Endodermal cell (in vitro differentiated cells): ENCODE measurements around the gene CLEC4E. TPM values are rescaled to one million over a fixed set of nuclear protein-coding genes. Genes with fewer than 3 reads are reported as not detected.
A peak's percentile ranks its signal among the peaks of the same experiment; 100 is the strongest.

ENCODE experiments used
- DNase-seq: peaks from one replicate; pipeline ENCODE4 v3.0.0-alpha.2; 2017
- H3K27ac ChIP-seq: 2 replicates; pipeline ENCODE4 v1.5.1; 2013; ENCODE audit warnings: mild to moderate bottlenecking, low read depth, low read length, moderate library complexity
- H3K27me3 ChIP-seq: 2 replicates; pipeline ENCODE4 v1.6.1; 2013; ENCODE audit warnings: mild to moderate bottlenecking, low read length, moderate library complexity; ENCODE audit not compliant: insufficient read depth, control insufficient read depth, poor library complexity, severe bottlenecking
- H3K36me3 ChIP-seq: 2 replicates; pipeline ENCODE4 v1.7.0; 2013; ENCODE audit warnings: mild to moderate bottlenecking, low read length, moderate library complexity; ENCODE audit not compliant: control insufficient read depth, insufficient read depth
- H3K4me1 ChIP-seq: one replicate; pipeline ENCODE4 v1.7.0; 2013; ENCODE audit warnings: low read length; ENCODE audit not compliant: control insufficient read depth, insufficient read depth
- H3K4me3 ChIP-seq: 2 replicates; pipeline ENCODE4 v1.5.1; 2013; ENCODE audit warnings: mild to moderate bottlenecking, low read length, moderate library complexity
- H3K9ac ChIP-seq: 2 replicates; pipeline ENCODE4 v1.6.1; 2013; ENCODE audit warnings: mild to moderate bottlenecking, low read length, moderate library complexity; ENCODE audit not compliant: poor library complexity, severe bottlenecking; ENCODE audit errors: extremely low read depth
- H3K9me3 ChIP-seq: 2 replicates; pipeline ENCODE4 v1.6.1; 2013; ENCODE audit warnings: mild to moderate bottlenecking, low read length, moderate library complexity; ENCODE audit not compliant: control insufficient read depth
- H3K27ac Mint-ChIP-seq: 2 replicates; pipeline ENCODE4 v1.8.0; 2020; ENCODE audit warnings: mixed read lengths
- H3K27me3 Mint-ChIP-seq: 2 replicates; pipeline ENCODE4 v1.8.0; 2021; ENCODE audit warnings: mild to moderate bottlenecking, mixed read lengths; ENCODE audit not compliant: insufficient read depth
- H3K36me3 Mint-ChIP-seq: 2 replicates; pipeline ENCODE4 v1.8.0; 2020; ENCODE audit warnings: low read depth, mixed read lengths
- H3K4me1 Mint-ChIP-seq: 2 replicates; pipeline ENCODE4 v1.8.0; 2020; ENCODE audit warnings: mixed read lengths
- H3K4me3 Mint-ChIP-seq: 2 replicates; pipeline ENCODE4 v1.8.0; 2020; ENCODE audit warnings: mild to moderate bottlenecking, moderate library complexity, mixed read lengths
- H3K9me3 Mint-ChIP-seq: 2 replicates; pipeline ENCODE4 v1.8.0; 2020; ENCODE audit warnings: mild to moderate bottlenecking, mixed read lengths
- WGBS, 2 experiments: methylation state at CpG; one replicate each; pipeline versions ENCODE4 v1.1.5 to v1.1.7; 2013; ENCODE audit warnings: missing lambda C conversion rate in 2 of 2, mixed read lengths in 1 of 2; ENCODE audit not compliant: insufficient coverage in 1 of 2, insufficient read length in 1 of 2; 5-methylcytosine and 5-hydroxymethylcytosine counted together
- total RNA-seq, 2 donors: library from RNA; stranded (reverse); fragmentation: NEBNext Ultra II Directional in 1 of 2; extraction: Animal tissue kit (Norgen Biotek cat#: 25700) in 1 of 2; gene quantifications; 2 replicates in 1 of 2; 3 replicates in 1 of 2; pipeline ENCODE4 v1.2.1, GENCODE V29; 2021
- TF ChIP-seq, protein P1 (sequence below): fragments of 200-600 bp; sonication (generic); conservative IDR thresholded peaks from 2 replicates; pipeline ENCODE4 v1.5.0; 2021; ENCODE audit warnings: antibody characterized with exemption, mild to moderate bottlenecking

CLEC4E gene
- total RNA-seq, 2 donors from 2014 or later, result not detected

DNA sequence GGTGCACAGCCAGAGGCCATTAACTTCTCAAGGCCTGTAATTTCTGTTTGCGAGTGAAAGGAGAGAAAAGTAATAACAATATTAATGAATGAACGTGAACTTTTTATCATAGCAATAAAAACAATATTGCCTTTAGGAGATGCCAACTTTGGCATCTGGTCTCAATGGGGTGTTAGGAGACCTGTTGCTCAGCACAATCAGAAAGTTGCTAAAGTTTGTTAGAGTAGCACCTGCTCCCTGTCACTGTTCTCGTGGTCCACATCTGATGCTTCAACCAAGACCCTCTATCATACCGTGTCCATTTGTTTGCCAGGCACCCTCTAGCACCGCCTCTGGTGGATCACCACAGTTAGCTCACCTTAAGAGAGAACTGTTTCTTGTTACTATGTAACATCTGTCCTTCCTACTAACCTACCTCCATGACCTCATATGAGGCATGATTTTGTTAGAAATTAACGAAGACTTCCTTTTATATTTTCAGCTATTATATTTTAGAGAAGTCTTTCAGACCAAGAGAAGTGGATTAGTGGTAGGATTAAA is 12.5 kb upstream of the CLEC4E start:
- 72 to 97% methylated on average over 2 to 5 of the region's 6 CpGs for WGBS, 2 experiments
- H3K4me1 Mint-ChIP-seq, result peaks cover 4% of the 10 kb centered on the region
- Histone ChIP-seq H3K4me3 (no peak overlapping the region), H3K9me3 (no peaks in the 10 kb centered on the region), H3K27ac (no peak overlapping the region), H3K4me1 (no peaks in the 10 kb centered on the region), H3K27me3 (no peaks in the 10 kb centered on the region), H3K36me3 (no peaks in the 10 kb centered on the region), H3K9ac (no peak overlapping the region)
- no peaks in the 10 kb centered on the region for H3K36me3 Mint-ChIP-seq
- no peak overlapping the region for H3K4me3 Mint-ChIP-seq
- TF ChIP-seq, protein P1, sequence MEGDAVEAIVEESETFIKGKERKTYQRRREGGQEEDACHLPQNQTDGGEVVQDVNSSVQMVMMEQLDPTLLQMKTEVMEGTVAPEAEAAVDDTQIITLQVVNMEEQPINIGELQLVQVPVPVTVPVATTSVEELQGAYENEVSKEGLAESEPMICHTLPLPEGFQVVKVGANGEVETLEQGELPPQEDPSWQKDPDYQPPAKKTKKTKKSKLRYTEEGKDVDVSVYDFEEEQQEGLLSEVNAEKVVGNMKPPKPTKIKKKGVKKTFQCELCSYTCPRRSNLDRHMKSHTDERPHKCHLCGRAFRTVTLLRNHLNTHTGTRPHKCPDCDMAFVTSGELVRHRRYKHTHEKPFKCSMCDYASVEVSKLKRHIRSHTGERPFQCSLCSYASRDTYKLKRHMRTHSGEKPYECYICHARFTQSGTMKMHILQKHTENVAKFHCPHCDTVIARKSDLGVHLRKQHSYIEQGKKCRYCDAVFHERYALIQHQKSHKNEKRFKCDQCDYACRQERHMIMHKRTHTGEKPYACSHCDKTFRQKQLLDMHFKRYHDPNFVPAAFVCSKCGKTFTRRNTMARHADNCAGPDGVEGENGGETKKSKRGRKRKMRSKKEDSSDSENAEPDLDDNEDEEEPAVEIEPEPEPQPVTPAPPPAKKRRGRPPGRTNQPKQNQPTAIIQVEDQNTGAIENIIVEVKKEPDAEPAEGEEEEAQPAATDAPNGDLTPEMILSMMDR, result peak; percentile 85
- no peaks in the 10 kb centered on the region for H3K27me3 Mint-ChIP-seq
- DNase-seq, result peak; percentile 70
- H3K27ac Mint-ChIP-seq, result no peak overlapping the region
- H3K9me3 Mint-ChIP-seq, result peaks cover 3% of the 10 kb centered on the region

DNA sequence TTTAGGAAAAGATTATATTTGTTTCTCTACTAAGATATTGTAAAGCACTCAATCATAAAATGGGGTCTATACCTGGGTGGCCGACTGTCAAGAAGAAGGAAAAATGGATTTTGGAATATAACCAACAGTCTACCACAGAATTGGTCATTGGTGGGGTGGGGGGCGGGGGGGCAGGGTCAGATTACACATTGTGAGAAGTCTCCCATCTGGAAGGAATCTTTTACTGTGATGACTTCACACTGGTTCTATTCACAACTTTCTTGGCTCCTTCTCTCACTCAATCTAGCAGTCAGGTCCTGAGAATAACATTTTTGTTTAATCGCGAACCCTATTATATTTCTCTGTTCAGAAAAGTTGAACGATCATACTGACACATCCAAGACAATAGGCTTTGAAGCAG is 8.7 kb upstream of the CLEC4E start:
- Mint-ChIP-seq H3K4me1 (peaks cover 3% of the 10 kb centered on the region), H3K9me3 (peaks cover 3% of the 10 kb centered on the region), H3K27me3 (no peaks in the 10 kb centered on the region), H3K27ac (no peak overlapping the region), H3K36me3 (no peaks in the 10 kb centered on the region), H3K4me3 (no peak overlapping the region)
- Histone ChIP-seq H3K9ac (no peak overlapping the region), H3K4me3 (no peak overlapping the region), H3K36me3 (no peaks in the 10 kb centered on the region), H3K9me3 (no peaks in the 10 kb centered on the region), H3K27me3 (no peaks in the 10 kb centered on the region), H3K4me1 (no peaks in the 10 kb centered on the region), H3K27ac (no peak overlapping the region)
- WGBS, 2 experiments, result 89 to 100% methylated on average over 3 to 5 of the region's 5 CpGs
- no peak for DNase-seq
- TF ChIP-seq, protein P1, result no peak

DNA sequence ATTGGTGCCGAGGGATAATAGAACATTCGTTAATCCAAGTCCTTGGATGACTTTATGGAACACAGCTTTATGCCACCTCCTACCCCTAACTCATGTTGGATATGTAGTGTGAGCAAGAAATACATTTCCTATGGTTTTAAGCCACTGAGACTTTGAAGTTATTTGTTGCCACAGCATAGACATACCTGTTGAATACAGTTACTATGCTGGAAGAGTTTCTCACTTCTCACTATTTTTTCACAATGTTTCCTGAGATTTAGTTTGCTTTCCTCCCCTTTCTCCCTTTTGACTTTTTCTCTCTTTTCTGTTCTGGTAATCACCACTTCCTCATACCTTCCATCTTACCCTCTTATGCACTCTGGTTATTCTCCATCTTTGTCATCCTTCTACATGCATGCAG is 7.5 kb upstream of the CLEC4E start:
- Histone ChIP-seq H3K27me3 (no peaks in the 10 kb centered on the region), H3K36me3 (no peaks in the 10 kb centered on the region), H3K27ac (no peak overlapping the region), H3K4me3 (no peak overlapping the region), H3K9ac (no peak overlapping the region), H3K4me1 (no peaks in the 10 kb centered on the region), H3K9me3 (no peaks in the 10 kb centered on the region)
- no peak for DNase-seq
- Mint-ChIP-seq H3K36me3 (no peaks in the 10 kb centered on the region), H3K27ac (no peak overlapping the region), H3K4me1 (peaks cover 3% of the 10 kb centered on the region), H3K9me3 (peaks cover 3% of the 10 kb centered on the region), H3K4me3 (no peak overlapping the region), H3K27me3 (no peaks in the 10 kb centered on the region)
- 100% methylated on average over 1 of the region's 2 CpGs; no CpG with 5 or more reads in 1 of the 2 experiments for WGBS, 2 experiments
- TF ChIP-seq, protein P1, result no peak
